H9 (cell line): ENCODE data around the gene FASTK. TPM values are rescaled to one million over a fixed set of nuclear protein-coding genes. Genes with fewer than 3 reads are reported as not detected.

Experiments used
- DNase-seq: peaks from one replicate; pipeline ENCODE4 v3.0.0-alpha.2; 2017
- H2AFZ ChIP-seq: one replicate; pipeline ENCODE4 v1.6.1; 2013; ENCODE audit warnings: mild to moderate bottlenecking, low read length, control low read depth, moderate library complexity
- H2AK5ac ChIP-seq: 2 replicates; pipeline ENCODE4 v1.6.1; 2013; ENCODE audit warnings: low read length, control low read depth, mixed read lengths; ENCODE audit not compliant: insufficient read length
- H2BK120ac ChIP-seq: one replicate; pipeline ENCODE4 v1.6.1; 2013; ENCODE audit warnings: low read depth, mild to moderate bottlenecking, low read length, control low read depth, inconsistent platforms; ENCODE audit not compliant: poor library complexity, severe bottlenecking
- H2BK12ac ChIP-seq: 2 replicates; pipeline ENCODE4 v1.6.1; 2013; ENCODE audit warnings: low read length, control low read depth, mixed read lengths, low read depth; ENCODE audit not compliant: insufficient read length
- H2BK15ac ChIP-seq: 2 replicates; pipeline ENCODE4 v1.6.1; 2013; ENCODE audit warnings: low read depth, low read length, control low read depth
- H2BK20ac ChIP-seq: one replicate; pipeline ENCODE4 v1.6.1; 2013; ENCODE audit warnings: low read depth, mild to moderate bottlenecking, low read length, control low read depth, inconsistent platforms; ENCODE audit not compliant: poor library complexity, severe bottlenecking
- H2BK5ac ChIP-seq: 2 replicates; pipeline ENCODE4 v1.6.1; 2013; ENCODE audit warnings: low read length, control low read depth, mixed read lengths; ENCODE audit not compliant: insufficient read length
- H3K14ac ChIP-seq: 2 replicates; pipeline ENCODE4 v1.6.1; 2013; ENCODE audit warnings: low read length, control low read depth; ENCODE audit not compliant: insufficient read depth
- H3K18ac ChIP-seq: 2 replicates; pipeline ENCODE4 v1.6.1; 2013; ENCODE audit warnings: low read depth, mild to moderate bottlenecking, mixed read lengths, low read length, control low read depth; ENCODE audit not compliant: insufficient read length
- H3K23ac ChIP-seq: 2 replicates; pipeline ENCODE4 v1.6.1; 2013; ENCODE audit warnings: low read length, control low read depth, mixed read lengths, low read depth; ENCODE audit not compliant: insufficient read length
- H3K23me2 ChIP-seq: 2 replicates; pipeline ENCODE4 v1.6.1; 2013; ENCODE audit warnings: low read depth, mild to moderate bottlenecking, mixed read lengths, low read length, control low read depth; ENCODE audit not compliant: insufficient read length, poor library complexity, severe bottlenecking
- H3K27ac ChIP-seq: 2 replicates; pipeline ENCODE4 v1.5.1; 2013; ENCODE audit warnings: low read length, control low read depth, mixed read lengths, low read depth; ENCODE audit not compliant: insufficient read length
- H3K27me3 ChIP-seq: 2 replicates; pipeline ENCODE4 v1.6.1; 2013; ENCODE audit warnings: low read length, control low read depth, inconsistent platforms; ENCODE audit not compliant: insufficient read depth
- H3K4ac ChIP-seq: 2 replicates; pipeline ENCODE4 v1.6.1; 2013; ENCODE audit warnings: low read depth, mild to moderate bottlenecking, control low read depth, inconsistent platforms, low read length, moderate library complexity
- H3K4me1 ChIP-seq: 2 replicates; pipeline ENCODE4 v1.6.1; 2013; ENCODE audit warnings: low read length, control low read depth, inconsistent platforms; ENCODE audit not compliant: insufficient read depth
- H3K4me2 ChIP-seq: 2 replicates; pipeline ENCODE4 v1.6.1; 2013; ENCODE audit warnings: low read length, control low read depth, mixed read lengths; ENCODE audit not compliant: insufficient read length, insufficient read depth
- H3K56ac ChIP-seq: 2 replicates; pipeline ENCODE4 v1.6.1; 2013; ENCODE audit warnings: low read depth, mild to moderate bottlenecking, mixed read lengths, low read length, control low read depth; ENCODE audit not compliant: insufficient read length
- H3K79me1 ChIP-seq: 2 replicates; pipeline ENCODE4 v1.6.1; 2013; ENCODE audit warnings: low read depth, mild to moderate bottlenecking, moderate library complexity, low read length, control low read depth, inconsistent platforms; ENCODE audit not compliant: insufficient read depth, poor library complexity, severe bottlenecking
- H3K79me2 ChIP-seq: 2 replicates; pipeline ENCODE4 v1.6.1; 2013; ENCODE audit warnings: low read length, control low read depth, inconsistent platforms; ENCODE audit not compliant: insufficient read depth
- H3K9ac ChIP-seq: 2 replicates; pipeline ENCODE4 v1.6.1; 2013; ENCODE audit warnings: low read length, control low read depth, mixed read lengths; ENCODE audit not compliant: insufficient read length; ENCODE audit errors: extremely low read depth
- H3K9me3 ChIP-seq: one replicate; pipeline ENCODE4 v1.6.1; 2013; ENCODE audit warnings: low read depth, low read length, inconsistent platforms; ENCODE audit not compliant: control insufficient read depth
- H3T11ph ChIP-seq: one replicate; pipeline ENCODE4 v1.6.1; 2013; ENCODE audit warnings: mild to moderate bottlenecking, low read length, control low read depth, inconsistent platforms
- H4K20me1 ChIP-seq: one replicate; pipeline ENCODE4 v1.6.1; 2013; ENCODE audit not compliant: control insufficient read depth, insufficient read length, insufficient read depth
- H4K5ac ChIP-seq: 2 replicates; pipeline ENCODE4 v1.6.1; 2013; ENCODE audit warnings: low read depth, mild to moderate bottlenecking, mixed read lengths, low read length, control low read depth; ENCODE audit not compliant: insufficient read length
- H4K8ac ChIP-seq: replicated peaks from 2 replicates; pipeline ENCODE4 v1.6.1; 2013; ENCODE audit warnings: low read length, control low read depth, mixed read lengths, low read depth; ENCODE audit not compliant: insufficient read length
- H4K91ac ChIP-seq: 2 replicates; pipeline ENCODE4 v1.6.1; 2013; ENCODE audit warnings: low read depth, mild to moderate bottlenecking, moderate library complexity, mixed read lengths, low read length, control low read depth; ENCODE audit not compliant: insufficient read length
- H3K27ac Mint-ChIP-seq, 3 experiments: 2 replicates in 2 of 3; 3 replicates in 1 of 3; pipeline ENCODE4 v1.8.0; 2020 to 2021; ENCODE audit warnings: mixed read lengths in 3 of 3, mild to moderate bottlenecking in 1 of 3, moderate library complexity in 1 of 3
- H3K27me3 Mint-ChIP-seq: 2 replicates; pipeline ENCODE4 v1.8.0; 2021; ENCODE audit warnings: low read depth, mild to moderate bottlenecking, moderate library complexity, mixed read lengths
- H3K36me3 Mint-ChIP-seq, 3 experiments: 2 replicates in 2 of 3; 3 replicates in 1 of 3; pipeline ENCODE4 v1.8.0; 2020 to 2021; ENCODE audit warnings: low read depth in 3 of 3, mixed read lengths in 3 of 3; ENCODE audit not compliant: insufficient read depth in 1 of 3
- H3K4me1 Mint-ChIP-seq, 2 experiments: 2 replicates each; pipeline ENCODE4 v1.8.0; 2020; ENCODE audit warnings: mixed read lengths in 2 of 2
- H3K4me3 Mint-ChIP-seq, 2 experiments: 2 replicates in 1 of 2; 3 replicates in 1 of 2; pipeline ENCODE4 v1.8.0; 2020 to 2021; ENCODE audit warnings: mild to moderate bottlenecking in 2 of 2, mixed read lengths in 2 of 2, moderate library complexity in 1 of 2
- H3K9me3 Mint-ChIP-seq, 2 experiments: 2 replicates in 1 of 2; 3 replicates in 1 of 2; pipeline ENCODE4 v1.8.0; 2020; ENCODE audit warnings: mild to moderate bottlenecking in 2 of 2, mixed read lengths in 2 of 2, moderate library complexity in 1 of 2
- WGBS: extraction: QIAGEN DNeasy Blood & Tissue Kit; methylation state at CpG from one replicate; pipeline ENCODE4 v1.1.7; 2013; ENCODE audit warnings: missing lambda C conversion rate, low lambda C conversion rate, mixed read lengths; ENCODE audit not compliant: insufficient read length; ENCODE audit errors: extremely low coverage; 5-methylcytosine and 5-hydroxymethylcytosine counted together
- total RNA-seq: library from RNA; stranded (reverse); gene quantifications from 2 replicates; pipeline ENCODE4 v1.2.1, GENCODE V29; 2021
- TF ChIP-seq, protein P1 (sequence below): fragments of 200-600 bp; sonication (generic); conservative IDR thresholded peaks from 3 replicates; pipeline ENCODE4 v1.8.0; 2021; ENCODE audit warnings: antibody characterized with exemption, mild to moderate bottlenecking

FASTK gene
- total RNA-seq, 1 experiment from 2014 or later: 57.8 TPM

DNA sequence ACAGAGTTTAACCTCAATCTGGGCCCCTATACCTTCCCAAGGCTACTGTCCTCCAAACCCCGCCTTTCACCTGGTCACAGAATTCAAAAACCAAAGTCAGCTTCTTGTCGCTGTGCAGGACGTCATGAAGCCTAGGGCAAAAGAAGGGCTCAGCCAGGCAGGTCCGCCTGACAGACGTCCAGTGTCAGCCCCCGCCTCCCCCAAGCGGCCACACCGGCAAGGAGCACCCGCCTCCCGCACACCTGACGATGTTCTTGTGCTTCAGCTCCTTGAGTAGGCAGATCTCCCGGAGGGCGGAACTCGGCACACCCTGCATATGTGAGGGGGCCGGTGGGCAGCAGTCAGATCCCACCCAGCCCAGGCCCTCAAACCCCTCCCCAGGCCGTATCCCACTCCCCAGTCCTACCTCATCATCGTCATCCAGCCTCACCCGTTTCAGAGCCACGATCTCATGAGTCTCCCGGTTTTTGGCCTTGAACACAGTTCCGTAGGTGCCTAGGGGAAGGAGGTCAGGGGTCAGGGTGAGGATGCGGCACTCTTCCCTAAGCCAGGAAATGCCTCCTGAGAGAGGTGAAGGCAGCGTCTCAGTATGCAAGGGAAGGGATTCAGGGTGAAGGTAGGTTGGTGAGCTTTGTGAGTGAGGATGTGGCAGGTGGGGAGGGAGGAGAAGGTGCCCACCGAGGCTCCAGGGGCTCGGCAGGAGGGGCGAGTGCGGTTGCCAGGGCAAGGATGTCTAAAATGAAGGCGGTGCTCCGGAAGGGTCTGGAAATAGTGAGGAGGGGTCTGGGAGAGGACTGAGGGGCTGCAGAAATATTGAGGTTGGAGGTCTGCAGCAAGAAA is 23.7 kb downstream of the FASTK start:
- Mint-ChIP-seq H3K27ac (peak overlapping the region in 1 of 3 experiments; percentile 56; a peak in 2 of 7 replicates), H3K9me3 (no peaks in the 10 kb centered on the region; a peak in 1 of 5 replicates), H3K27me3 (peaks cover 32% of the 10 kb centered on the region), H3K4me1 (peaks cover 34 to 45% of the 10 kb centered on the region in 2 experiments), H3K4me3 (peak overlapping the region; percentile 78 to 91), H3K36me3 (peaks cover 0 to 11% (median 0%) of the 10 kb centered on the region in 3 experiments; a peak in 3 of 7 replicates)
- Histone ChIP-seq H4K91ac (no peak overlapping the region), H3K4me2 (peak overlapping the region; percentile 81), H3K79me1 (no peaks in the 10 kb centered on the region), H4K20me1 (no peaks in the 10 kb centered on the region), H2BK12ac (no peak overlapping the region), H2AK5ac (no peak overlapping the region), H3K9me3 (no peaks in the 10 kb centered on the region), H3K79me2 (no peaks in the 10 kb centered on the region), H3K27me3 (no peaks in the 10 kb centered on the region; the same call in 1 of the 2 replicates), H2BK5ac (no peak overlapping the region), H3K14ac (no peak overlapping the region), H4K5ac (no peak overlapping the region), H3K9ac (no peak overlapping the region), H3K27ac (no peak overlapping the region), H3T11ph (no peak overlapping the region), H3K56ac (no peak overlapping the region), H2BK20ac (no peak overlapping the region), H3K18ac (no peak overlapping the region), H4K8ac (no peak overlapping the region), H3K4me1 (peaks cover 8% of the 10 kb centered on the region), H3K23ac (no peak overlapping the region), H3K4ac (no peak overlapping the region), H2AFZ (no peak overlapping the region), H2BK15ac (no peak overlapping the region), H3K23me2 (peaks cover 33% of the 10 kb centered on the region), H2BK120ac (no peak overlapping the region)
- DNase-seq: peak; percentile 70
- TF ChIP-seq, protein P1, sequence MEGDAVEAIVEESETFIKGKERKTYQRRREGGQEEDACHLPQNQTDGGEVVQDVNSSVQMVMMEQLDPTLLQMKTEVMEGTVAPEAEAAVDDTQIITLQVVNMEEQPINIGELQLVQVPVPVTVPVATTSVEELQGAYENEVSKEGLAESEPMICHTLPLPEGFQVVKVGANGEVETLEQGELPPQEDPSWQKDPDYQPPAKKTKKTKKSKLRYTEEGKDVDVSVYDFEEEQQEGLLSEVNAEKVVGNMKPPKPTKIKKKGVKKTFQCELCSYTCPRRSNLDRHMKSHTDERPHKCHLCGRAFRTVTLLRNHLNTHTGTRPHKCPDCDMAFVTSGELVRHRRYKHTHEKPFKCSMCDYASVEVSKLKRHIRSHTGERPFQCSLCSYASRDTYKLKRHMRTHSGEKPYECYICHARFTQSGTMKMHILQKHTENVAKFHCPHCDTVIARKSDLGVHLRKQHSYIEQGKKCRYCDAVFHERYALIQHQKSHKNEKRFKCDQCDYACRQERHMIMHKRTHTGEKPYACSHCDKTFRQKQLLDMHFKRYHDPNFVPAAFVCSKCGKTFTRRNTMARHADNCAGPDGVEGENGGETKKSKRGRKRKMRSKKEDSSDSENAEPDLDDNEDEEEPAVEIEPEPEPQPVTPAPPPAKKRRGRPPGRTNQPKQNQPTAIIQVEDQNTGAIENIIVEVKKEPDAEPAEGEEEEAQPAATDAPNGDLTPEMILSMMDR: peak; percentile 48; the same call in 2 of the 3 replicates
- no CpG with 5 or more reads among the region's 29 CpGs for WGBS
